ENCODE data around the gene E2F3.

The E2F3 gene

GRCh38 chr6:20492099-20492498 lies 90.4 kb downstream of the E2F3 start (continued):
- TF ChIP-seq TOX (CRISPR knock-in tag; IDR thresholded peaks at IDR 0.05; ENCODE audit: borderline replicate concordance) (no peak), RARB (CRISPR knock-in tag; IDR thresholded peaks at IDR 0.05) (no peak), TCF4 (CRISPR knock-in tag; IDR thresholded peaks at IDR 0.05; ENCODE audit: borderline replicate concordance) (no peak), PPARA (CRISPR knock-in tag; IDR thresholded peaks at IDR 0.05; ENCODE audit: borderline replicate concordance) (no peak), CSDC2 (CRISPR knock-in tag; IDR thresholded peaks at IDR 0.05) (no peak), BACH2 (CRISPR knock-in tag; IDR thresholded peaks at IDR 0.05; ENCODE audit: borderline replicate concordance) (no peak), ESRRG (CRISPR knock-in tag; IDR thresholded peaks at IDR 0.05) (no peak), SNAI2 (CRISPR knock-in tag; IDR thresholded peaks at IDR 0.05) (no peak)

- no peak for TF ChIP-seq TCF4 (CRISPR knock-in tag; IDR thresholded peaks at IDR 0.05; ENCODE audit: borderline replicate concordance)
- ATAC-seq = no peak; the same call in 2 of the 3 replicates
Measured at GRCh38 chr6:20497216-20498040, 95.7 kb downstream of the E2F3 start.

GRCh38 chr6:20498041-20498385 lies 96.3 kb downstream of the E2F3 start:
- ATAC-seq = no peak
- TF ChIP-seq SNAI2 (CRISPR knock-in tag; IDR thresholded peaks at IDR 0.05) (no peak), BACH2 (CRISPR knock-in tag; IDR thresholded peaks at IDR 0.05; ENCODE audit: borderline replicate concordance) (no peak), POU6F1 (CRISPR knock-in tag; IDR thresholded peaks at IDR 0.05; ENCODE audit: borderline replicate concordance, low read depth) (no peak)

- no peak for TF ChIP-seq OSR1 (CRISPR knock-in tag; IDR thresholded peaks at IDR 0.05)
- no peak for TF ChIP-seq BACH2 (CRISPR knock-in tag; IDR thresholded peaks at IDR 0.05; ENCODE audit: borderline replicate concordance)
- TF ChIP-seq CREB5 (CRISPR knock-in tag; IDR thresholded peaks at IDR 0.05; ENCODE audit: low read depth) = no peak
- TF ChIP-seq TCF4 (CRISPR knock-in tag; IDR thresholded peaks at IDR 0.05; ENCODE audit: borderline replicate concordance) = no peak
- TF ChIP-seq TOX (CRISPR knock-in tag; IDR thresholded peaks at IDR 0.05; ENCODE audit: borderline replicate concordance) = no peak
- TF ChIP-seq ZC3H10 (CRISPR knock-in tag; IDR thresholded peaks at IDR 0.05) = no peak
- no peak for TF ChIP-seq TSHZ2 (CRISPR knock-in tag; IDR thresholded peaks at IDR 0.05)
- no peak for TF ChIP-seq CSDC2 (CRISPR knock-in tag; IDR thresholded peaks at IDR 0.05)
- TF ChIP-seq ESRRG (CRISPR knock-in tag; IDR thresholded peaks at IDR 0.05) = no peak
- TF ChIP-seq ARNTL (CRISPR knock-in tag; IDR thresholded peaks at IDR 0.05; ENCODE audit: borderline replicate concordance, low read depth) = no peak
- no peak for TF ChIP-seq RARB (CRISPR knock-in tag; IDR thresholded peaks at IDR 0.05)
- TF ChIP-seq PPARA (CRISPR knock-in tag; IDR thresholded peaks at IDR 0.05; ENCODE audit: borderline replicate concordance) = no peak
- no peak for TF ChIP-seq CSRNP3 (CRISPR knock-in tag; IDR thresholded peaks at IDR 0.05)
- no peak for TF ChIP-seq SNAI2 (CRISPR knock-in tag; IDR thresholded peaks at IDR 0.05)
- no peak for TF ChIP-seq ZNF8 (CRISPR knock-in tag; IDR thresholded peaks at IDR 0.05)
- TF ChIP-seq POU6F1 (CRISPR knock-in tag; IDR thresholded peaks at IDR 0.05; ENCODE audit: borderline replicate concordance, low read depth) = no peak
Measured at GRCh38 chr6:20509212-20509611, 107.5 kb downstream of the E2F3 start.

More at GRCh38 chr6:20509212-20509611, 107.5 kb downstream of the E2F3 start:
- no peak for ATAC-seq
